ENCODE results near the gene TXNL4B.

Gene TXNL4B

GRCh38 chr16:72091217-72091616, 2.2 kb downstream of the TXNL4B start:
- TF ChIP-seq ZNF664 (tag by site-specific recombination; IDR thresholded peaks at IDR 0.05) = no peak
- TF ChIP-seq ZXDB (tag by site-specific recombination; IDR thresholded peaks at IDR 0.05) = no peak
- peak; percentile 48 for TF ChIP-seq ZNF341 (tag by site-specific recombination; IDR thresholded peaks at IDR 0.05; ENCODE audit: low read depth)
- no peak overlapping the region for H3K27ac ChIP-seq (ENCODE audit: extremely low read depth, low read depth, low read length)
- CTCF ChIA-PET = interaction anchor here (0.5 kb wide), 1 partner anchor 11 kb away, joined by 3 read pairs; no protein-coding TSS in a partner anchor
- no peaks in the 10 kb centered on the region for H3K9me3 ChIP-seq (ENCODE audit: control insufficient read depth, insufficient read depth, low read depth, low read length)
- POLR2A ChIA-PET = no interaction called here
- H3K4me1 ChIP-seq (ENCODE audit: control insufficient read depth, insufficient read depth, low read length) = peaks cover 4% of the 10 kb centered on the region; the same call in 1 of the 2 replicates
- H3K36me3 ChIP-seq (ENCODE audit: control insufficient read depth in 2 of 2, insufficient read depth in 1 of 2, low read length in 2 of 2) = peaks cover 9 to 55% of the 10 kb centered on the region in 2 experiments
- no peak overlapping the region for H3K4me3 ChIP-seq (ENCODE audit: low read depth, low read length)

- ChIA-PET POLR2A (no interaction called here), CTCF (no interaction called here)
- H3K36me3 ChIP-seq (ENCODE audit: control insufficient read depth in 2 of 2, insufficient read depth in 1 of 2, low read length in 2 of 2) = peaks cover 9 to 55% of the 10 kb centered on the region in 2 experiments
- no peaks in the 10 kb centered on the region for H3K4me1 ChIP-seq (ENCODE audit: control insufficient read depth, insufficient read depth, low read length)
- no peaks in the 10 kb centered on the region for H3K9me3 ChIP-seq (ENCODE audit: control insufficient read depth, insufficient read depth, low read depth, low read length)
- no peak overlapping the region for H3K27ac ChIP-seq (ENCODE audit: extremely low read depth, low read depth, low read length)
- TF ChIP-seq ZNF157 (tag by site-specific recombination; IDR thresholded peaks at IDR 0.05) (no peak), ZNF280D (tag by site-specific recombination; IDR thresholded peaks at IDR 0.05) (no peak), YY2 (tag by site-specific recombination; IDR thresholded peaks at IDR 0.05) (no peak), ZBTB49 (tag by site-specific recombination; IDR thresholded peaks at IDR 0.05; ENCODE audit: low read depth) (no peak), ZNF664 (tag by site-specific recombination; IDR thresholded peaks at IDR 0.05) (no peak), BCL11B (tag by site-specific recombination; IDR thresholded peaks at IDR 0.05; ENCODE audit: low read depth) (no peak), ZFP41 (tag by site-specific recombination; IDR thresholded peaks at IDR 0.05; ENCODE audit: borderline replicate concordance) (no peak), ZNF596 (tag by site-specific recombination; IDR thresholded peaks at IDR 0.05) (no peak)
- H3K4me3 ChIP-seq (ENCODE audit: low read depth, low read length) = no peak overlapping the region
Observed at GRCh38 chr16:72085002-72085401, 8.4 kb downstream of the TXNL4B start.

GRCh38 chr16:72084445-72084844, 9.0 kb downstream of the TXNL4B start:
- ChIA-PET CTCF (no interaction called here), POLR2A (no interaction called here)

GRCh38 chr16:72083778-72084404, 9.5 kb downstream of the TXNL4B start:
- no peak overlapping the region for H3K27ac ChIP-seq (ENCODE audit: extremely low read depth, low read depth, low read length)
- H3K4me1 ChIP-seq (ENCODE audit: control insufficient read depth, insufficient read depth, low read length) = no peaks in the 10 kb centered on the region
- no peak overlapping the region for H3K4me3 ChIP-seq (ENCODE audit: low read depth, low read length)
- H3K9me3 ChIP-seq (ENCODE audit: control insufficient read depth, insufficient read depth, low read depth, low read length) = no peaks in the 10 kb centered on the region
- CTCF ChIA-PET = interaction anchor here (1.1 kb wide), 1 partner anchor 11 kb away, joined by 3 read pairs; no protein-coding TSS in a partner anchor
- POLR2A ChIA-PET = interaction anchor here (1.7 kb wide), 1 partner anchor 10 kb away, joined by 4 read pairs; the partner anchor contains the start of genes DHX38 and TXNL4B
- peaks cover 9 to 44% of the 10 kb centered on the region in 2 experiments for H3K36me3 ChIP-seq (ENCODE audit: control insufficient read depth in 2 of 2, insufficient read depth in 1 of 2, low read length in 2 of 2)
- TF ChIP-seq ZNF658 (tag by site-specific recombination; IDR thresholded peaks at IDR 0.05) (no peak), CTCF (tag by site-specific recombination; IDR thresholded peaks at IDR 0.05) (no peak), ZNF311 (tag by site-specific recombination; IDR thresholded peaks at IDR 0.05; ENCODE audit: borderline replicate concordance) (no peak), GLI4 (tag by site-specific recombination; IDR thresholded peaks at IDR 0.05) (no peak), ZNF18 (tag by site-specific recombination; IDR thresholded peaks at IDR 0.05) (no peak), ZNF248 (tag by site-specific recombination; IDR thresholded peaks at IDR 0.05) (no peak), ZNF37A (tag by site-specific recombination; IDR thresholded peaks at IDR 0.05) (no peak), ZNF155 (tag by site-specific recombination; IDR thresholded peaks at IDR 0.05) (no peak)

More at GRCh38 chr16:72084445-72084844, 9.0 kb downstream of the TXNL4B start:
- Histone ChIP-seq H3K4me1 (ENCODE audit: control insufficient read depth, insufficient read depth, low read length) (no peaks in the 10 kb centered on the region), H3K9me3 (ENCODE audit: control insufficient read depth, insufficient read depth, low read depth, low read length) (no peaks in the 10 kb centered on the region), H3K27ac (ENCODE audit: extremely low read depth, low read depth, low read length) (no peak overlapping the region), H3K36me3 (ENCODE audit: control insufficient read depth in 2 of 2, insufficient read depth in 1 of 2, low read length in 2 of 2) (peaks cover 9 to 50% of the 10 kb centered on the region in 2 experiments), H3K4me3 (ENCODE audit: low read depth, low read length) (no peak overlapping the region)
- TF ChIP-seq SETDB1 (IDR thresholded peaks at IDR 0.05; ENCODE audit: insufficient read length, low read length) (peak; percentile 55), GLI2 (tag by site-specific recombination; IDR thresholded peaks at IDR 0.05; ENCODE audit: borderline replicate concordance, low read depth) (no peak), ZNF140 (tag by site-specific recombination; IDR thresholded peaks at IDR 0.05) (no peak)

Measured in HEK293 (cell line).